MM.1S (cell line): Measurements from ENCODE around the gene PTPRN2.

Experiments used
- DNase-seq: peaks from one replicate; pipeline ENCODE4 v3.0.0-alpha.2; 2015
- H2AFZ ChIP-seq: fragments of 300-600 bp; sonication (generic); 2 replicates; pipeline ENCODE4 v1.6.0; 2016; ENCODE audit warnings: antibody characterized with exemption, low read length
- H3F3A ChIP-seq: fragments of 300-600 bp; sonication (generic); 2 replicates; pipeline ENCODE4 v1.6.1; 2016; ENCODE audit warnings: mild to moderate bottlenecking, antibody characterized with exemption, low read length, moderate library complexity, mixed read lengths; ENCODE audit not compliant: insufficient read depth
- H3K27ac ChIP-seq: fragments of 300-600 bp; sonication (generic); 2 replicates; pipeline ENCODE4 v1.5.1; 2016; ENCODE audit warnings: mild to moderate bottlenecking, low read length
- H3K27me3 ChIP-seq: fragments of 300-600 bp; sonication (generic); replicated peaks from 2 replicates; pipeline ENCODE4 v1.6.0; 2016; ENCODE audit warnings: low read length; ENCODE audit not compliant: insufficient read depth
- H3K36me3 ChIP-seq: fragments of 300-600 bp; sonication (generic); replicated peaks from 2 replicates; pipeline ENCODE4 v1.6.1; 2016; ENCODE audit warnings: mild to moderate bottlenecking, low read length, mixed read lengths; ENCODE audit not compliant: insufficient read depth
- H3K4me1 ChIP-seq: fragments of 300-600 bp; sonication (generic); 2 replicates; pipeline ENCODE4 v1.6.1; 2016; ENCODE audit warnings: low read length, mixed read lengths
- H3K4me2 ChIP-seq: fragments of 300-600 bp; sonication (generic); 2 replicates; pipeline ENCODE4 v1.6.0; 2016; ENCODE audit warnings: low read depth, low read length
- H3K4me3 ChIP-seq: fragments of 300-600 bp; sonication (generic); 2 replicates; pipeline ENCODE4 v1.5.1; 2016; ENCODE audit warnings: low read length, mixed read lengths
- H3K79me2 ChIP-seq: fragments of 300-600 bp; sonication (generic); 2 replicates; pipeline ENCODE4 v1.6.1; 2016; ENCODE audit warnings: mixed run types, low read length, mixed read lengths
- H3K9ac ChIP-seq: fragments of 300-600 bp; sonication (generic); 2 replicates; pipeline ENCODE4 v1.6.1; 2016; ENCODE audit warnings: low read length, mixed read lengths
- H3K9me2 ChIP-seq: fragments of 300-600 bp; sonication (generic); replicated peaks from 2 replicates; pipeline ENCODE4 v1.6.1; 2016; ENCODE audit warnings: mild to moderate bottlenecking, low read length, mixed read lengths; ENCODE audit not compliant: insufficient read depth
- H3K9me3 ChIP-seq: fragments of 300-600 bp; sonication (generic); replicated peaks from 2 replicates; pipeline ENCODE4 v1.6.1; 2016; ENCODE audit warnings: mild to moderate bottlenecking, low read length, mixed read lengths; ENCODE audit not compliant: insufficient read depth
- H4K20me1 ChIP-seq: fragments of 300-600 bp; sonication (generic); 2 replicates; pipeline ENCODE4 v1.6.1; 2016; ENCODE audit warnings: mild to moderate bottlenecking, low read length, moderate library complexity, mixed read lengths; ENCODE audit not compliant: insufficient read depth
- CTCF ChIP-seq: fragments of 300-600 bp; sonication (generic); IDR thresholded peaks from 2 replicates; pipeline ENCODE4 v1.5.1; 2016; ENCODE audit warnings: antibody characterized with exemption, low read length, mixed read lengths
- EZH2 ChIP-seq: fragments of 300-600 bp; sonication (generic); optimal IDR thresholded peaks from 2 replicates; pipeline ENCODE3; 2017; ENCODE audit warnings: low read depth, mild to moderate bottlenecking, antibody characterized with exemption, low read length, mixed read lengths
- EZH2phosphoT487 ChIP-seq: fragments of 300-600 bp; sonication (generic); IDR thresholded peaks from 2 replicates; pipeline ENCODE4 v1.6.1; 2018; ENCODE audit warnings: antibody characterized with exemption, low read length

The PTPRN2 gene

GRCh38 chr7:158066085-158066484, 521.5 kb downstream of the PTPRN2 start:
- TF ChIP-seq CTCF (no peak), EZH2phosphoT487 (no peak), EZH2 (no peak)
- Histone ChIP-seq H3K27ac (no peak overlapping the region), H3K27me3 (peaks cover 70% of the 10 kb centered on the region), H3K79me2 (no peaks in the 10 kb centered on the region), H3K4me1 (no peaks in the 10 kb centered on the region), H3K4me2 (no peak overlapping the region), H3F3A (no peaks in the 10 kb centered on the region), H3K9me2 (no peaks in the 10 kb centered on the region), H3K4me3 (no peak overlapping the region), H2AFZ (no peak overlapping the region), H3K9me3 (no peaks in the 10 kb centered on the region), H4K20me1 (no peaks in the 10 kb centered on the region), H3K36me3 (no peaks in the 10 kb centered on the region; the same call in 1 of the 2 replicates), H3K9ac (no peak overlapping the region)
- no peak for DNase-seq

DNA sequence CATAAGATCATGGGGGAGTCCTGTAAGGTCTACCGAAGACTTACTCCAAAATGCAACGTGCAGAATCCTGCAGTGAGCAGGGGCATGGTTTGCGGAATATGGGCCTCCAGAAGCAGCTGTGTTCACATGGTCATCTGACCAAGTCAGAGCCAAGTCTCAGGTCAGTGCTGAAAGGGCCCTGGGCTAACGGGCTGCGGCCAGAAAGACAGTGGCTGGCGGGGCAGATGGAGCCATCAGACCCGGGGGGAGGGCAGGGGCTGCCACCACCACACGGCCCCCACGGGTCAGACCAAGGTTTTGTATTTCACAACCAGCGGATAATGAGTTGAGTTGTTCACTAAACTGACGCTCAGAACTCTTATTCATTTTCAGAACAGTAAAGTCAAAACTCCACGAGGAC, 522.3 kb downstream of the PTPRN2 start:
- no peaks in the 10 kb centered on the region; the same call in 1 of the 2 replicates for H3K36me3 ChIP-seq
- H3K4me2 ChIP-seq = no peak overlapping the region
- H3F3A ChIP-seq = no peaks in the 10 kb centered on the region
- peaks cover 78% of the 10 kb centered on the region for H3K27me3 ChIP-seq
- no peak overlapping the region for H3K27ac ChIP-seq
- DNase-seq = no peak
- H3K9me3 ChIP-seq = no peaks in the 10 kb centered on the region
- H3K4me1 ChIP-seq = no peaks in the 10 kb centered on the region
- no peak overlapping the region for H3K4me3 ChIP-seq
- H3K79me2 ChIP-seq = no peaks in the 10 kb centered on the region
- no peak overlapping the region for H2AFZ ChIP-seq
- no peak for TF ChIP-seq CTCF
- TF ChIP-seq EZH2 = no peak
- no peak for TF ChIP-seq EZH2phosphoT487
- no peaks in the 10 kb centered on the region for H3K9me2 ChIP-seq
- H4K20me1 ChIP-seq = no peaks in the 10 kb centered on the region
- no peak overlapping the region for H3K9ac ChIP-seq

DNA sequence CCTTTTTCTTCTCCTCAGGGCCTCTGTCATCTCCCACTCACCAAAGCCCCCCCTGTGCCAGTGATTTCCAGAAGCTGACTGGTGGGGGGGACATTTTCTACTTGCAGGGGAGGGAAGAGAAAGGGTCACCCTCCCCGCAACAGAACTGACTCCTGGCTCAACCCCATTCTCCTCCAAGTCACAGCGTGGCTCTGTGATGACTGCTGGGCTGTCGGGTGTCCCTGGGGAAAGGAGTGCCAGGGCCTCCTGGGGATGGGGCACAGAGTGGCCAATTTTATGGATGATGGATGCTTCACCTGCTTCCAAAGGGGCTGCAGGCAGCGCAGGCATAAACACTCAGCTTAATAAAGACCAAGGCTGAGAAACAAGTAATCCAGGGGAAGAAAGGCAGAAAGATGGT, 523.0 kb downstream of the PTPRN2 start:
- Histone ChIP-seq H3K9me2 (no peaks in the 10 kb centered on the region), H3K9me3 (no peaks in the 10 kb centered on the region), H3K36me3 (no peaks in the 10 kb centered on the region; the same call in 1 of the 2 replicates), H3K27me3 (peaks cover 77% of the 10 kb centered on the region), H2AFZ (no peak overlapping the region), H3K4me1 (no peaks in the 10 kb centered on the region), H3K4me2 (no peak overlapping the region), H3F3A (no peaks in the 10 kb centered on the region), H4K20me1 (no peaks in the 10 kb centered on the region), H3K79me2 (no peaks in the 10 kb centered on the region), H3K9ac (no peak overlapping the region), H3K4me3 (no peak overlapping the region), H3K27ac (no peak overlapping the region)
- TF ChIP-seq CTCF (no peak), EZH2 (no peak), EZH2phosphoT487 (no peak)
- DNase-seq = no peak
